Tibial nerve (tissue), 4 donors: ENCODE measurements around the gene CAMTA1. TPM values are rescaled to one million over a fixed set of nuclear protein-coding genes. Genes with fewer than 3 reads are reported as not detected.

Experiments used
- DNase-seq, 2 donors: peaks; one replicate each; pipeline ENCODE4 v3.0.0-alpha.2; 2019; ENCODE audit warnings: low spot score in 2 of 2
- H3K27ac ChIP-seq, 4 donors: fragments of 200-600 bp; sonication (generic) in 3 of 4; one replicate each; pipeline ENCODE4 v1.5.1; 2017 to 2019; ENCODE audit warnings: mild to moderate bottlenecking in 1 of 4
- H3K27me3 ChIP-seq, 2 donors: fragments of 200-600 bp; sonication (generic) in 1 of 2; one replicate each; pipeline versions ENCODE4 v1.5.1 to v1.6.0; 2017 to 2019
- H3K36me3 ChIP-seq, 3 donors: fragments of 200-600 bp; sonication (generic); one replicate each; pipeline ENCODE4 v1.5.1; 2018 to 2019
- H3K4me1 ChIP-seq, 4 donors: fragments of 200-600 bp; sonication (generic) in 3 of 4; one replicate each; pipeline ENCODE4 v1.5.1; 2017 to 2019
- H3K4me3 ChIP-seq, 4 donors: fragments of 200-600 bp; sonication (generic) in 3 of 4; one replicate each; pipeline ENCODE4 v1.5.1; 2017 to 2019; ENCODE audit warnings: mild to moderate bottlenecking in 1 of 4, moderate library complexity in 1 of 4
- H3K9me3 ChIP-seq, 4 donors: fragments of 200-600 bp; sonication (generic) in 3 of 4; one replicate each; pipeline ENCODE4 v1.5.1; 2017 to 2019
- CTCF ChIP-seq, 5 experiments: fragments of 200-600 bp in 3 of 5; fragments of 450-650 bp in 2 of 5; sonication (generic) in 3 of 5; IDR thresholded peaks; one replicate each; pipeline ENCODE4 v1.5.1; 2016 to 2019; ENCODE audit warnings: antibody characterized with exemption in 5 of 5, mild to moderate bottlenecking in 3 of 5, moderate library complexity in 2 of 5
- EP300 ChIP-seq, 2 donors: sonication (generic); formaldehyde crosslinking; IDR thresholded peaks; one replicate each; pipeline ENCODE4 v1.6.1; 2017; ENCODE audit warnings: antibody characterized with exemption in 2 of 2, mild to moderate bottlenecking in 1 of 2
- POLR2A ChIP-seq, 2 donors: fragments of 450-650 bp; IDR thresholded peaks; one replicate each; pipeline ENCODE4 v1.6.1; 2017; ENCODE audit warnings: antibody characterized with exemption in 2 of 2, mild to moderate bottlenecking in 2 of 2, moderate library complexity in 2 of 2
- WGBS, 2 donors: methylation state at CpG; one replicate each; pipeline ENCODE4 v1.1.5; 2018; 5-methylcytosine and 5-hydroxymethylcytosine counted together
- total RNA-seq, 4 donors: library from RNA; depleted of rRNA; stranded (reverse); fragments of >200 nt; gene quantifications; one replicate each; pipeline ENCODE4 v1.1.0, GENCODE V29; 2016

Gene CAMTA1
- total RNA-seq, 4 donors from 2014 or later: 41.8 to 104 (median 87.2) TPM

GRCh38 chr1:7287013-7287412, 501.8 kb downstream of the CAMTA1 start:
- Histone ChIP-seq H3K27ac (no peak overlapping the region), H3K4me1 (peaks cover 0 to 7% (median 2%) of the 10 kb centered on the region in 4 donors), H3K4me3 (no peak overlapping the region), H3K27me3 (no peaks in the 10 kb centered on the region), H3K36me3 (no peaks in the 10 kb centered on the region), H3K9me3 (peaks cover 0 to 7% (median 0%) of the 10 kb centered on the region in 4 donors)
- TF ChIP-seq POLR2A (IDR thresholded peaks at IDR 0.05) (no peak), EP300 (IDR thresholded peaks at IDR 0.05) (no peak), CTCF (IDR thresholded peaks at IDR 0.05) (no peak)
- DNase-seq: no peak
- 76 to 81% methylated on average over 6 of the region's 6 CpGs for WGBS, 2 donors

GRCh38 chr1:7288992-7289391, 503.7 kb downstream of the CAMTA1 start:
- peaks cover 0 to 17% (median 2%) of the 10 kb centered on the region in 4 donors for H3K4me1 ChIP-seq
- H3K9me3 ChIP-seq: peaks cover 0 to 7% (median 0%) of the 10 kb centered on the region in 4 donors
- no peak overlapping the region for H3K27ac ChIP-seq
- TF ChIP-seq EP300 (IDR thresholded peaks at IDR 0.05): no peak
- no peak for TF ChIP-seq CTCF (IDR thresholded peaks at IDR 0.05)
- TF ChIP-seq POLR2A (IDR thresholded peaks at IDR 0.05): no peak
- no peaks in the 10 kb centered on the region for H3K27me3 ChIP-seq
- H3K4me3 ChIP-seq: no peak overlapping the region
- no peaks in the 10 kb centered on the region for H3K36me3 ChIP-seq
- no peak for DNase-seq
- 52 to 67% methylated on average over 5 of the region's 5 CpGs for WGBS, 2 donors

- 90 to 93% methylated on average over 2 of the region's 2 CpGs for WGBS, 2 donors
- peaks cover 0 to 17% (median 2%) of the 10 kb centered on the region in 4 donors for H3K4me1 ChIP-seq
- TF ChIP-seq EP300 (IDR thresholded peaks at IDR 0.05) (no peak), POLR2A (IDR thresholded peaks at IDR 0.05) (no peak), CTCF (IDR thresholded peaks at IDR 0.05) (no peak)
- H3K9me3 ChIP-seq: peaks cover 0 to 7% (median 0%) of the 10 kb centered on the region in 4 donors
- DNase-seq: no peak
- H3K4me3 ChIP-seq: no peak overlapping the region
- no peaks in the 10 kb centered on the region for H3K36me3 ChIP-seq
- H3K27ac ChIP-seq: no peak overlapping the region
- H3K27me3 ChIP-seq: no peaks in the 10 kb centered on the region
Measured at GRCh38 chr1:7289694-7290093, 504.4 kb downstream of the CAMTA1 start.

GRCh38 chr1:7290971-7291970, 506.0 kb downstream of the CAMTA1 start:
- no peak for DNase-seq
- H3K4me1 ChIP-seq: peaks cover 0 to 17% (median 2%) of the 10 kb centered on the region in 4 donors

More at GRCh38 chr1:7290971-7291970, 506.0 kb downstream of the CAMTA1 start:
- WGBS, 2 donors: 57 to 73% methylated on average over 14 of the region's 14 CpGs
- Histone ChIP-seq H3K9me3 (peaks cover 0 to 10% (median 0%) of the 10 kb centered on the region in 4 donors), H3K36me3 (no peaks in the 10 kb centered on the region), H3K4me3 (no peak overlapping the region), H3K27ac (no peak overlapping the region), H3K27me3 (no peaks in the 10 kb centered on the region)
- TF ChIP-seq POLR2A (IDR thresholded peaks at IDR 0.05): no peak
- TF ChIP-seq EP300 (IDR thresholded peaks at IDR 0.05): no peak
- TF ChIP-seq CTCF (IDR thresholded peaks at IDR 0.05): no peak
